HEK293 (cell line): ENCODE data around the gene FRRS1L.

ENCODE experiments used
- CTCF ChIP-seq: fragments of 450-650 bp; formaldehyde crosslinking; IDR thresholded peaks from 2 replicates; pipeline ENCODE4 v1.5.1; 2016; ENCODE audit warnings: missing biosample characterization, missing genetic modification characterization
- GLIS1 ChIP-seq: fragments of 450-650 bp; formaldehyde crosslinking; IDR thresholded peaks from 2 replicates; pipeline ENCODE4 v1.5.1; 2016; ENCODE audit warnings: missing biosample characterization, missing genetic modification characterization
- MEIS1 ChIP-seq: sonication (generic); formaldehyde crosslinking; IDR thresholded peaks from 2 replicates; pipeline ENCODE4 v1.8.1; 2022; ENCODE audit warnings: missing genetic modification reagents, mild to moderate bottlenecking, borderline replicate concordance
- OSR2 ChIP-seq: fragments of 450-650 bp; formaldehyde crosslinking; IDR thresholded peaks from 2 replicates; pipeline ENCODE4 v1.5.1; 2016; ENCODE audit warnings: missing biosample characterization, missing genetic modification characterization
- TRIM28 ChIP-seq: IDR thresholded peaks from 2 replicates; pipeline ENCODE4 v1.6.1; 2011; ENCODE audit warnings: low read length, control low read depth, borderline replicate concordance
- ZBTB7A ChIP-seq: fragments of 450-650 bp; formaldehyde crosslinking; IDR thresholded peaks from 2 replicates; pipeline ENCODE4 v1.5.1; 2016; ENCODE audit warnings: low read depth, missing biosample characterization, missing genetic modification characterization
- ZNF121 ChIP-seq: fragments of 450-650 bp; formaldehyde crosslinking; IDR thresholded peaks from 2 replicates; pipeline ENCODE4 v1.5.1; 2016; ENCODE audit warnings: missing biosample characterization, missing genetic modification characterization
- ZNF221 ChIP-seq: fragments of 450-650 bp; formaldehyde crosslinking; IDR thresholded peaks from 2 replicates; pipeline ENCODE4 v1.5.1; 2017; ENCODE audit warnings: missing biosample characterization, missing genetic modification characterization, borderline replicate concordance
- ZNF521 ChIP-seq: fragments of 450-650 bp; formaldehyde crosslinking; IDR thresholded peaks from 2 replicates; pipeline ENCODE4 v1.5.1; 2017; ENCODE audit warnings: missing biosample characterization, mild to moderate bottlenecking, missing genetic modification characterization
- ZNF692 ChIP-seq: fragments of 450-650 bp; formaldehyde crosslinking; IDR thresholded peaks from 2 replicates; pipeline ENCODE4 v1.5.1; 2016; ENCODE audit warnings: missing biosample characterization, missing genetic modification characterization
- TF ChIP-seq, protein P1 (sequence below): fragments of 450-650 bp; formaldehyde crosslinking; IDR thresholded peaks from 2 replicates; pipeline ENCODE4 v1.5.1; 2016; ENCODE audit warnings: missing biosample characterization, missing genetic modification characterization
- TF ChIP-seq, protein P2 (sequence below): IDR thresholded peaks from 2 replicates; pipeline ENCODE4 v1.6.1; 2011; ENCODE audit warnings: mild to moderate bottlenecking, low read depth, low read length, borderline replicate concordance
- TF ChIP-seq, protein P3 (sequence below): fragments of 450-650 bp; formaldehyde crosslinking; IDR thresholded peaks from 2 replicates; pipeline ENCODE4 v1.5.1; 2017; ENCODE audit warnings: missing biosample characterization, mild to moderate bottlenecking, missing genetic modification characterization, moderate library complexity
- TF ChIP-seq, protein P4 (sequence below): fragments of 450-650 bp; formaldehyde crosslinking; IDR thresholded peaks from 2 replicates; pipeline ENCODE4 v1.5.1; 2017; ENCODE audit warnings: missing biosample characterization, missing genetic modification characterization

DNA sequence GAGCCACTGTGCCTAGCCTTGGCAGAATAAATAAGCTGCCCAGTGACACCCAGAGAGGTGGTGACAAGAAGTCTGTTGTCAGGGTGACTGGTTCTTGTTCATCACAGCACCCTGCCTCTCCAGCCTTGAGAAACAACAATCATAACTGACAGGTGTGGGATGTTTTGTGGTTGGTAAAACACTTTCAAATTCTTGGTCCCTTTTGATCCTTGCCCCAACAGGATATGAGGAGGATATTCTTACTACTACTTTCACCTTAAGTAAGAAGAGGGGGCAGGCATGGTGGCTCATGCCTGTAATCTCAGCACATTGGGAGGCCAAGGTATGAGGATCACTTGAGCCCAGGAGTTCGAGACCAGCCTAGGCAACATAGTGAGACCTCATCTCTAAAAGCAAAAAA, 14.2 kb upstream of the FRRS1L start:
- TF ChIP-seq, protein P1, sequence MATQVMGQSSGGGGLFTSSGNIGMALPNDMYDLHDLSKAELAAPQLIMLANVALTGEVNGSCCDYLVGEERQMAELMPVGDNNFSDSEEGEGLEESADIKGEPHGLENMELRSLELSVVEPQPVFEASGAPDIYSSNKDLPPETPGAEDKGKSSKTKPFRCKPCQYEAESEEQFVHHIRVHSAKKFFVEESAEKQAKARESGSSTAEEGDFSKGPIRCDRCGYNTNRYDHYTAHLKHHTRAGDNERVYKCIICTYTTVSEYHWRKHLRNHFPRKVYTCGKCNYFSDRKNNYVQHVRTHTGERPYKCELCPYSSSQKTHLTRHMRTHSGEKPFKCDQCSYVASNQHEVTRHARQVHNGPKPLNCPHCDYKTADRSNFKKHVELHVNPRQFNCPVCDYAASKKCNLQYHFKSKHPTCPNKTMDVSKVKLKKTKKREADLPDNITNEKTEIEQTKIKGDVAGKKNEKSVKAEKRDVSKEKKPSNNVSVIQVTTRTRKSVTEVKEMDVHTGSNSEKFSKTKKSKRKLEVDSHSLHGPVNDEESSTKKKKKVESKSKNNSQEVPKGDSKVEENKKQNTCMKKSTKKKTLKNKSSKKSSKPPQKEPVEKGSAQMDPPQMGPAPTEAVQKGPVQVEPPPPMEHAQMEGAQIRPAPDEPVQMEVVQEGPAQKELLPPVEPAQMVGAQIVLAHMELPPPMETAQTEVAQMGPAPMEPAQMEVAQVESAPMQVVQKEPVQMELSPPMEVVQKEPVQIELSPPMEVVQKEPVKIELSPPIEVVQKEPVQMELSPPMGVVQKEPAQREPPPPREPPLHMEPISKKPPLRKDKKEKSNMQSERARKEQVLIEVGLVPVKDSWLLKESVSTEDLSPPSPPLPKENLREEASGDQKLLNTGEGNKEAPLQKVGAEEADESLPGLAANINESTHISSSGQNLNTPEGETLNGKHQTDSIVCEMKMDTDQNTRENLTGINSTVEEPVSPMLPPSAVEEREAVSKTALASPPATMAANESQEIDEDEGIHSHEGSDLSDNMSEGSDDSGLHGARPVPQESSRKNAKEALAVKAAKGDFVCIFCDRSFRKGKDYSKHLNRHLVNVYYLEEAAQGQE (tag by site-specific recombination) = no peak
- TF ChIP-seq, protein P2, sequence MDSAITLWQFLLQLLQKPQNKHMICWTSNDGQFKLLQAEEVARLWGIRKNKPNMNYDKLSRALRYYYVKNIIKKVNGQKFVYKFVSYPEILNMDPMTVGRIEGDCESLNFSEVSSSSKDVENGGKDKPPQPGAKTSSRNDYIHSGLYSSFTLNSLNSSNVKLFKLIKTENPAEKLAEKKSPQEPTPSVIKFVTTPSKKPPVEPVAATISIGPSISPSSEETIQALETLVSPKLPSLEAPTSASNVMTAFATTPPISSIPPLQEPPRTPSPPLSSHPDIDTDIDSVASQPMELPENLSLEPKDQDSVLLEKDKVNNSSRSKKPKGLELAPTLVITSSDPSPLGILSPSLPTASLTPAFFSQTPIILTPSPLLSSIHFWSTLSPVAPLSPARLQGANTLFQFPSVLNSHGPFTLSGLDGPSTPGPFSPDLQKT = no peak
- no peak for TF ChIP-seq ZNF692 (tag by site-specific recombination)
- no peak for TF ChIP-seq CTCF
- TF ChIP-seq ZNF121 (tag by site-specific recombination) = no peak
- TF ChIP-seq, protein P3, sequence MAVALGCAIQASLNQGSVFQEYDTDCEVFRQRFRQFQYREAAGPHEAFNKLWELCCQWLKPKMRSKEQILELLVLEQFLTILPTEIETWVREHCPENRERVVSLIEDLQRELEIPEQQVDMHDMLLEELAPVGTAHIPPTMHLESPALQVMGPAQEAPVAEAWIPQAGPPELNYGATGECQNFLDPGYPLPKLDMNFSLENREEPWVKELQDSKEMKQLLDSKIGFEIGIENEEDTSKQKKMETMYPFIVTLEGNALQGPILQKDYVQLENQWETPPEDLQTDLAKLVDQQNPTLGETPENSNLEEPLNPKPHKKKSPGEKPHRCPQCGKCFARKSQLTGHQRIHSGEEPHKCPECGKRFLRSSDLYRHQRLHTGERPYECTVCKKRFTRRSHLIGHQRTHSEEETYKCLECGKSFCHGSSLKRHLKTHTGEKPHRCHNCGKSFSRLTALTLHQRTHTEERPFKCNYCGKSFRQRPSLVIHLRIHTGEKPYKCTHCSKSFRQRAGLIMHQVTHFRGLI = no peak
- TF ChIP-seq ZBTB7A (tag by site-specific recombination) = no peak
- TF ChIP-seq OSR2 (tag by site-specific recombination) = no peak
- no peak for TF ChIP-seq ZNF521 (tag by site-specific recombination)
- TF ChIP-seq MEIS1 = no peak
- TF ChIP-seq, protein P4, sequence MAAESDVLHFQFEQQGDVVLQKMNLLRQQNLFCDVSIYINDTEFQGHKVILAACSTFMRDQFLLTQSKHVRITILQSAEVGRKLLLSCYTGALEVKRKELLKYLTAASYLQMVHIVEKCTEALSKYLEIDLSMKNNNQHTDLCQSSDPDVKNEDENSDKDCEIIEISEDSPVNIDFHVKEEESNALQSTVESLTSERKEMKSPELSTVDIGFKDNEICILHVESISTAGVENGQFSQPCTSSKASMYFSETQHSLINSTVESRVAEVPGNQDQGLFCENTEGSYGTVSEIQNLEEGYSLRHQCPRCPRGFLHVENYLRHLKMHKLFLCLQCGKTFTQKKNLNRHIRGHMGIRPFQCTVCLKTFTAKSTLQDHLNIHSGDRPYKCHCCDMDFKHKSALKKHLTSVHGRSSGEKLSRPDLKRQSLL (tag by site-specific recombination) = no peak
- no peak for TF ChIP-seq TRIM28
- no peak for TF ChIP-seq GLIS1 (tag by site-specific recombination)
- TF ChIP-seq ZNF221 (tag by site-specific recombination) = no peak
